NCI-H128 (cell line): ENCODE results near the gene GPR152.

Experiments
- DNase-seq: peaks from one replicate; lab custom pipeline; 2025; ENCODE audit not compliant: unreplicated experiment; lab: John Stamatoyannopoulos, UW

The GPR152 gene, protein sequence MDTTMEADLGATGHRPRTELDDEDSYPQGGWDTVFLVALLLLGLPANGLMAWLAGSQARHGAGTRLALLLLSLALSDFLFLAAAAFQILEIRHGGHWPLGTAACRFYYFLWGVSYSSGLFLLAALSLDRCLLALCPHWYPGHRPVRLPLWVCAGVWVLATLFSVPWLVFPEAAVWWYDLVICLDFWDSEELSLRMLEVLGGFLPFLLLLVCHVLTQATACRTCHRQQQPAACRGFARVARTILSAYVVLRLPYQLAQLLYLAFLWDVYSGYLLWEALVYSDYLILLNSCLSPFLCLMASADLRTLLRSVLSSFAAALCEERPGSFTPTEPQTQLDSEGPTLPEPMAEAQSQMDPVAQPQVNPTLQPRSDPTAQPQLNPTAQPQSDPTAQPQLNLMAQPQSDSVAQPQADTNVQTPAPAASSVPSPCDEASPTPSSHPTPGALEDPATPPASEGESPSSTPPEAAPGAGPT

DNA sequence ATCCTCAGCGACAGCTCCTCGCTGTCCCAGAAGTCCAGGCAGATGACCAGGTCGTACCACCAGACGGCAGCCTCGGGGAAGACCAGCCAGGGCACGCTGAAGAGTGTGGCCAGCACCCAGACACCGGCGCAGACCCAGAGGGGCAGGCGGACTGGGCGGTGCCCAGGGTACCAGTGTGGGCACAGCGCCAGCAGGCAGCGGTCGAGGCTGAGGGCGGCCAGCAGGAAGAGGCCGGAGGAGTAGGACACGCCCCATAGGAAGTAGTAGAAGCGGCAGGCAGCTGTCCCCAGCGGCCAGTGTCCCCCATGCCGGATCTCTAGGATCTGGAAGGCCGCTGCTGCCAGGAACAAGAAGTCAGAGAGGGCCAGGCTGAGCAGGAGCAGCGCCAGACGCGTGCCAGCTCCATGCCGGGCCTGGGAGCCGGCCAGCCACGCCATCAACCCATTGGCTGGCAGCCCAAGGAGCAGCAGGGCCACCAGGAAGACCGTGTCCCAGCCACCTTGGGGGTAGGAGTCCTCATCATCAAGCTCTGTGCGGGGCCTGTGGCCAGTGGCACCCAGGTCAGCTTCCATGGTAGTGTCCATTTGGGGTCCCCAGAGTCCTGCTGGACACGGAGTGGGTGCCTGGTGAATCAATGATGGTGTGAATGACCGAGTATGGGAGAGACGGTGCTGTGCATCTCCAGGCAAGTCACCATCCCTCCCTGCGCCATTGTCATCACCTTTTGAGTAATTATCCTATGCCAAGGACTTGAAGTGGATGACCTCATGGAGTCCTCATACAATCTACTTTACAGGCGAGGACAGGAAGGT lies at the start of gene GPR152:
Gene GPR152 (minus strand): TSS at position 589 of the 812 bp plus-strand sequence. CDS start 5 bp downstream, at position 584.
- DNase-seq, result no peak

DNA sequence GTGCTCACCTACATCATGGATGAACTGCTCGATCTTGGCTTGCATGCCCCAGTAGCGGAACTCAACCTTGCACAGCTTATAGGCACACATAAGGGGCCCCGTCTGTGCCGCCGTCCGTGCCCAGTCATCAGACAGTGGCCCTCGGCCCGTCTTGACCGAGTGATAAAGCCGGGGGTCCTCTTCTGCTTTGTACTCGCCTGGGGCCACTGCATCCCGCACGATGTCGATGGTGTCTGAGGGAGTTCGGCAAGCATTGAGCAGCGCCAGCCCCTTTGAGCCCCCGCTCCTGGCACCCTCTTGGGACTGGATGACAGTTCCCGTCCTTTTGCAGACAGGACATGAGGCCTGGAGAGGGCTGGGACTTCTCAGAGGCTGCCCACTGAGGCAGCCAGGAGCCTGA lies 49.3 kb upstream of the GPR152 start:
- DNase-seq, result no peak

DNA sequence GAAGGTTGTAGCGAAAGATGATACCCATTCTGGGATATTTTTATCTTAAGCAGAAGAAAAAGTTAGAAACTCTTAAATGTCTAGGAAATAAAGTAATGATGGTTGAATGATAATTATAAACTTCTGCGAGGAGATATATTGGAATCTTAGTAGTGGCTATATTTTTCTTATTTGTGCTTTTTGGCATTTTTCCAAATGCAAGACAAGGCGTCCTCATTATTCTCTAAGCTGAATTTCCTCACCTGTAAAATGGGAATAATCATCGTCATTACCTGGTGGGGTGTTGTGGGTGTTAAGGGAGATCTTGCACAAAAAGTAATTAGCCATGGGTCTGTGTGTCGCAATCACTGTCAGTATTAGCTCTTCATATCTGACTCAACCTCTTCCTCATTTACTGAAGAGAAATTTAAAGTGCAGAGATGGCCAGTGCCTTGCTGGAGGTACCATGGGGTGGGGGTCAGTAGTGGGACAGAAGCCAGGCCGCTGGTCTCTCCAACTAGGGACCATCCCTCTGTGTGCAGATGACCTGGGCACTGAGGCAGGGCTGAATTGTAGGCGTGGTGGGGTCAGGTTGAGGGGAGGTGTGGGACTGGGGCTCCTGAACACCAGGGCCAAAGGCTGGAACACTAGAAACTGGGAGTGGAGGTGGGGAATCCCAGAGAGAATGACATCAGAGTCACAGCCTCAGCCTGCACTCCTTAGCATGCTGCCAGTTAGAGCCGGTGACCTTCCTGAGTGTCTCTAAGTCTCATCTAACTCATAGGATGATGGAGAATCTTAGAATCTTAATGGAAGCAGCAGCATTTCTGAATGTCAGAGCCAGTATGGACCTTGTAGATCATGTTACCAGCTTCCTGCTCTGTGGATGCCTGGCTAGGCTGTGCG lies 48.5 kb upstream of the GPR152 start:
- no peak for DNase-seq

DNA sequence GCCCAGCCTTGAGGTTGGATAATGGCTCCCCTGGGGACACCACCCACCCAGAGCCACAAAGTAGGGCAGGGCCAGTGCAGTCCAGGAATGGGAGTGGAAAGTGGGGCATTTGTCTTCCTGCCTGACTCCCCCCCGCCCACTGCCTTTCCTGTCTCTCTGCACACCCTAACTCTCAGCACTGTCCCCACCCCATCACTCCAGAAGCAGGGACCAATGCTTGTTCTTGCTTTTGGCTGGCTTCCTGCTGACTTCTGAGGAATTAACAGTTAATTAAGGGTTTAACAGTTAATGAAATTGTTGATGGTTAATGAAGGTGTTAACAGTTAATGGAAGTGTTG lies 47.9 kb upstream of the GPR152 start:
- no peak for DNase-seq

DNA sequence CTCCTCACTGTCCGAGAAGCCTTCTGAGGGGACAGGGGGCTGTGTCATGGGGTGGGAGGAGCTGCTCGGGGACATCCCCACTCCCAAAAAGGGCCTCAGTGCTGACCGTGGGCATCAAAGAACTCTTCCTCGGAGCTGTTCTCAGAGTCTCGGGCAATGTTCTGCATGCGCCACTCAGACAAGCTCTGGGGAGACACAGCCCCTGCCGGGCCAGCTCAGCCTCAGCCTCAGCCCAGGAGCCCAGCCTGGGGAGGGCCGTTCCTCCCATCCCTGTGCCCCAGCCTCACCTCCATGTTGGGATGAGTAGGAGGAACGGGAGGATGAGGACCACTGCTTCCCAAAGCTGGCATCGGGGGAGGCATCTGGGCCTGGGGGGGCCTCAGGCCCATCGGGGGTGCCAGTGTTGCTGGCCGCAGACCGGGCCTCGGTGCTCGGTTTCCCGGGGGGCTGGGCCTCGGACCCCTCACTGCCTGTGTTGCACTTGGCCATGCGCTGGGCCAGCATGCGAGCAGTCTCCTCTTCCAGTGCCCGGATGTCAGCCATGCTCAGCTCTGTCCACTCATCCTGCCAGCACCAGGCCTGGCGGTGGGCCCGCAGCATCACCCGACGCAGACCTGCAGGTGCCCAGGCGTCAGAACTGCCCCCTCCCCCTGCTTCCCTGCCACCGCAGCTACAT lies 47.4 kb upstream of the GPR152 start:
- no peak for DNase-seq

DNA sequence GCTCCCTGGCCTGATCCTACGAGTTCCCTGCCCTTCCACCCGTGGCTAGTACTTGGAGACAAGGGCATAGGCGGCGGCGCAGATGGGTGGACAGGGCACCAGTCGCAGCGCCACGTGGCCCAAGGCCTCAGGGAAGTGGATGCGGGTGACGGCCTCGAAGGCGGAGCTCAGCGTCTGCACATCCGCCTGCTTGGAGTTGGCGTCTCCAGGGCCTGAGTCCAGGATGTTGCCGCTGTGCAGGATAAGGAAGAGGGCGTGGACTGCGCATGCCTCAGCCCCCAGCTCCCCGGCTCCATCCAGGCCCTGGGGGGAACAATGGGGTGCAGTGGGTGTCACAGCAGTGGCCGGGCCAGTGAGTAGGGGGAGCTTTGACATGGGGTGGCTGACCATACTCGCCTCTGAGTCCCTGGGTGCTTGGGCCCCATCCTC lies 46.0 kb upstream of the GPR152 start:
- no peak for DNase-seq

DNA sequence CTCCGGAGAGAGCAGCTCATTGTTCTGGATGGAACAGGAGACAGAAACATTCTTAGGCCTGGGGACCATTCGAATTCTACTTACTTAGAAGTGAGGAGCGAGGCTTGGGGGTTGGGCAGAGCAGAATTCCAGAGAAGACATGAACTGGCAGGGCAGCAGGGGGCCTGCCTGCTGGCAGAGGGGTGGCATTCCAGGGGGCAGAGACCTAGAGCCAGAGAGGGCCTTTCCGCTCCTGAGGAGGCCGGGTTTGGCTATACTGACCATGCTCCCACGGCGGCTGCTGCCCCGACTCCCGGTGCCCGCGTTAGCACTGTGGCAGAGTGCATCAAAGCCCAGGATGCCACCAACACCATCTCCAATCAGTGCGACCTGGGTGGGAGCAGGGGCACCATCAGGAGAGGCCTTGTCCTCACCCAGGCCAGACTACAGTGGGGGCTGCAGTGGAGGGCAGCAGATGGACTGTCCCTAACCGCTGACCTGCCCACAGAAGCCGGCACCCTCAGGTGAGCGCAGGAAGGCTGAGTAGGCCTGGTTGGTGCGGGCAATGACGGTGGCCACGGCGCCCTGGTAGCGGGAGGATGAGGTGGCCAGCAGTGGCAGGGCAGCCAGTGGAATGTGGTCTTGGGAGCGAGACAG lies 45.2 kb upstream of the GPR152 start:
- no peak for DNase-seq

DNA sequence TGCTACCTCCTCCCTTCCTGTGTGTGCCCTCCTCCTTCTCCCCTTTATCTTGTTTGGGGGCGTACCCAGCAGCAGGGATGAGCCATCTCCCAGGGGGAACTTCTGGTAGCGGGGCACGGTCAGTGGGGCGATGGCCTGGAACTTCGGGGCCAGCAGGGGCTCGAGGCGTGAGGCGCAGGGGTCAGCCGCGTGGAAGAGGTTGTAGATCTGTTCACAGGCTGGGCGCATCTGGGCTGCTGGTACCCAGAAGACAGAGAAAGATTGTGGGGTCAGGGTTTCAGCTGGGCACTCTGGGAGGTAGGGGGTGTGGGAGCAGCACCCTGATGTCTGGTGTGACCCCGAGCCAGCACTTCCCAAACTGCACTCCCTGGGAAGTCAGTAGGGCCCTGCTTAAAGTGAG lies 43.6 kb upstream of the GPR152 start:
- DNase-seq, result no peak

DNA sequence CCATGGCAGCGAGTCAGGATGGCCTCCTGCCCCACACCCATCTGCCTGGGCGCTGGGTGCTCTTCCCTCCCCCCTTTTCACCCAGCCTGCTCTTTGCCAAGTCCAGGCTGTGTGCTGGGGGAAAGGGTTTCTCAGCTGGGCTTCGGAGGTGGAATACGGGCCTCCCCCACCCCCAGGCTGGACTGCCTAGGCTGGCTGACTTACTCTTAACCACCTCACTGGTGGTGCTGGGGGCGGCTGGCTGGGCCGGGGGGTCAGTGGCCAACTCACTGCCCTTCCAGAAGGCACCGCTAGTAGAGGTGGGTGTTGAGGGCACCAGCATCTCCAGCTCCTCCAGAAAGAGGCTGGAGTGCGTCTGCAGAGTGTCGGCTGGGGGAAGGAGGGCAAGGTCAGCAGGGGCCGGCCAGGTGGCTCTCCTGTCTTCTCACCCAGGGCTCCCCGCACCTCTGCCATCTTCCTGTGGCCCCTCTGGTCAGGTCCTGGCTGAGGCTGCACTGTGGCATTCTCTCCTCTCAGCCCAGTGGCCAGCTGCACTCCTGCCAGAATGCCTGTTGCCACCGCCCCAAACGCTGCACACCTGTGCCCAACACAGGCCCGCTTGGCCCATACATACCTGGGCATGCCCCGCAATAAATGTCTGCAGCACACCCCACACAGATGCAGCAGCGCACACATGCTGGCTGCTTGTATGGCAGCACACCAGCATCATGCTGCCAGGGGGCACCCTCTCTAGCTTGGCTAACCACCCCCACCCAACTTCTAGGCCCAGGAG lies 42.9 kb upstream of the GPR152 start:
- DNase-seq, result no peak

DNA sequence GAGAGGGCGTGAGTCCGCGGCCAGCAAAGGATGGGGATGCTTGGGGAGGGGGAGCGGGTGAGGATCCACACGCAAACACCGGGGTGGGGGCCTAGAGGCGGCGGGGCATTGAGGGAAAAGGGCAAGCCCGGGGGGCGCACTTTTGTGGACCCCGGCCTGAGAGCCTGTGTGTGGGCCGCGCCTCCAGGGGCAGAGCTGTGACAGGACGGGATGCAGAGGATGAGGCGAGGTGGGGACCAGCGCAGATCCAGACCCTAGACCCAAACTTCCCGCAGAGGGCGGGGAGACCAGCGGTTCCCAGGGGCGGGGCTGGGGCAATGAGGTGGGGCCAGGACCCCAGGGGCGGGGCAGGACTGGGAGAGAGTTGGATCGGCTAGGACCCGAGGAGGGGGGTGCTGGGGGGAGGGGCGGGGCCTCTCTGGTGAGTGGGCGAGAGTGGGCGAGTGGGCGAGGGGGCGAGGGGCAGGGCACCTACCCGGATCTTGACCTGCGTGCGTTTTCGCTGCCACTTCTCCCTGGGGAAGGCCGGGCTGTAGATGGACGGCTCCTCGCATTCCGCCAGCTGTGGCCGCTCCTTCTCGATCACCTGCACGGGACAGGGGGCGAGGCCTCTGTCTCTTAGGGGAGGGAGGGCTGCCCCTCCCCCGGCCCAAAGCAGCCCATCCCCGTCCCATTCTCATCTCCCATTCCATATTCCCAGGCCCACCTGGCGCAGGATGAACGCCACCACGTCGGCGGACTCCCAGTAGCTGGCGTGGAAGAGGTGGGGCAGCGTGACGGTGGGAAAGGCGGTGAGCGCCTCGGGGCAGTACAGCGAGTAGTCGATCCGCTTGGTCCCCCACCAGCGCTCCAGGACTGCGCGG lies 42.1 kb upstream of the GPR152 start:
- DNase-seq, result no peak

DNA sequence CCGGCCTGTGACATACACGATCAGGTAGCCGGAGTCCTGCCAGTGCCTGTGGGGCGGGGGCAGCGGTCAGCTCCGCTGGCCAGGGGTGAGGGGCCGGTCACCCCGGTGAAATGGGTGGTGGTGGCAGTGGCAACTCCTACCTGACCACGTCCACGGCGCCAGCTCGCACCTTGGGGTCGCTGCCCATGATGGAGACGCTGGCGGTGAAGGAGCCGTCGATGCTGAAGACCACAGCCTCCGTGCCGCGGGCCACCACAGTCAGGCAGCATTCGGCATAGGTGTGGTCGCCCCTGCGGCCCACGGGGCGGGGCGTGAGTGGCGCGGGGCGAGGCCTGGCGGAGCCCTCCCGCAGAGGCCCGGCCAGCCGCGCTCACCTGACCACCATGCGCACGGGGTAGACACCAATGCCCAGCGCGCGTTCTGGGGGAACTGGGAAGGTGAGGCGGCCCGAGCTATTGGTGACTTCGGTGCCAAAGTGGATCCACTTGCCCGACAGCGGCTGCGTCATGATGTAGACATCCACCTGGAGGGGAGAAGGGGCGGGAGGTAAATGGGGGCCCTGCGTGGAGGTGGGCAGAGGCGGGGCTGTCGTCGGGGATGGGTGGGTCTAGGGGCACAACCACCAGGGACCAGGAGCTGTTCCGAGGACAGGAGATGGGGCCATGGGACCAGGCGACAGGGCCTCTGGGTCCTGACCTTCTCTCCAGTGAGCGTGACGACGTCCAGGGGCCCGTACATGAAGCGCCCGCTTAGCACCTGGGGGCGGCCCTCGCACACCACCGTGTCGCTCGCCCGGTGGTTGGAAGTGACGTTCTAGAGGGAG lies 41.2 kb upstream of the GPR152 start:
- DNase-seq, result no peak

DNA sequence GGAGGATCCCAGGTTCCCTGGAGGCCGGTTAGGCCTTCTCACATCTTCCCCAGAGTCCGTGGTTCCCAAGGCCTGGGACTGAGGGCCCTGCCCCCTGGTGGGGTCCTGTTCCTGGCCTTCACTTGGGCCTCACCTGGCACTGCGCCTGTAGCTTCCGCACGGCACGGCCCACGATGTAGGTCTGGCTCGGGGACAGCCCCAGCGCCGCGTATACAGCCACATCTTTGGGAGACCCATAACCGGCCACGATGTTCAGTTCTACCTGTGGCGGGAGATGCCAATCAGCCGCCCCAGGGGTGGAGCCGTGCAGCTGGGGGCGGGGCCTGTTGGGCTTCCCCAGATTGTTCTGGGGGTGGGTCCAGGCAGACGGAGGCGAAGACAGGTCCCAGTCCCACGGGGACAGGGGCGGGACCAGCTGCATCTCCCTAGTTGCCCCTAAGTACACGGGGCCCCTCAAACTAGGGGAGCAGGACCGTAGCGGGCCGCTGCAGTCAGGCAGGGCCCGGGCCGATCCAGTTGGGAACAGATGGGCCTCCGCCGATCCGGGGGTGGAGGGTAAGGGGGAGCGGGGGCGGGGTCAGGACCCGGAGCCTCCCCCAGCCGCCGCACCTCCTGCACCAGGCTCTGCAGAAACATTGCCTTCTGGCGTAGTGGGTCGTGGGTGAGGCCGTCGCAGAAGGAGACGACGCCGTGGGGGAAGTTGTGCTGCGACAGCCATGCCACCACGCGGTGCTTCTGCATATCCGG lies 40.4 kb upstream of the GPR152 start:
- DNase-seq, result no peak

DNA sequence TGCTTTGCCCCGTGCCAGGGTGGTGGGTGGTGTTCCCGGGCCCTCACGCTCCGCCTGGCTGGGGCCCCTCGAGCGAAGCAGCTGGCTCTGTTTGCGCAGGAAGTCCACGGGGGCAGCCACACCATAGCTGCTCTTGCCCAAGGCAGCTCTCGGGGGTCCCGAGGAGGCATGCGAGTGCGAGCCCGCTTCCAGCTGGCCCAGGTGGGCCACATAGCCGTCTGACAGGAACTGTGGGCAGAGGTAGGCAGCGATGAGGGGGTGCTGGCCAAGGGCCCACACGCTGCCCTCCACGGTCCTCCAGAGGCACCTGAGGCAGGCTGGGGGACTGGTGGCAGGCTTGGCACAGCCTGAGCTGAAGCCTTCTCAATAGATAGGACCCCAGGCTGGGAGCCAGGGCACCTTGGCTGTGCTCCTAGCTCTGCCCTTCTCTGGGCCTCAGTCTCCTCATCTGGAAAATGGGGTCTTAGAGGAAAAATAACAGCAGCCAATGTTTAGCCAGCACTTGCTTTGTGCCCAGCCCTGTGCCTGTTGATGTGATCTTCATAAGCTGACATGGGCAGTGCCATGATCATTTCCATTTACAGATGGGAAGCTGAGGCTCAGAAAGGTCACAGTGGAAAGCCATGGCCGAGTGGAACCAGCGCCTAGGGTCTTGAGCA lies 39.7 kb upstream of the GPR152 start:
- DNase-seq, result no peak

DNA sequence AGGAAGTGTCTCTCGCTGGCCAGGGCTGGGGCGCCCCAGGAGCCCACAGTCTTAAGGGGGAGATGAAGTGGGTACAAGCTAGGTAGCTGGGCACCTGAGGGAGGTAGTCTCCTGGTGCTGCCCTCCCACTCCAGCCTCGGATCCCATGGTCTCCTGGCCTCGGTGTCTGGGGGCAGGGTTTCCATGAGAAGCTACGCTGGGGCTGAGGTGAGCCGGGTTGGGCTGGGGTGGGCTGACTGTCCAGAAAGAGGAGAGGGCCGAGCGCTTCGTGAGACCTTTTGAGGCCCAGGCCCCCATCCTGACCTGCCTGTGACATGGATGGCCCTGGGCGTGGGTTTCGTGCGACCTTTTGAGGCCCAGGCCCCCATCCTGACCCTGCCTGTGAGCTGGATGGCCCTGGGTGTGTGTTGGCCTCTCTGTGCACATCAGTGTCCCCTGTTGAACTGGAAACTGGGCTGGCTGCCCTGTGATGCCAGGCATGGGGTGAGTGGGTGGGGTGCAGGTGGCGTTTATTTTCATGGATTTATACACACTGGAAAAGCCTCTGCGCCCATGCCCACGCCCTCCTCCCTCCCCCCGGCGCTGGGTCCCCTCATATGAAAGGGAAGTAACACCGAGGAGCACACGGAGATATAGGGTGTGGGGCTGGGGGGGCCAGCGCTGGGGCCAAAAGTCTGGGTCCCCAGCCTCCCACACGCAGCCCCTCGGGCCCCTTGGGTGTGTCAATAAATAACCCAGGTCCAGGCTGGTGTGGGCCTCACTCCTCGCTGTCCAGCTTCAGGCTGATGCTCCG lies 38.9 kb upstream of the GPR152 start:
- DNase-seq, result no peak

DNA sequence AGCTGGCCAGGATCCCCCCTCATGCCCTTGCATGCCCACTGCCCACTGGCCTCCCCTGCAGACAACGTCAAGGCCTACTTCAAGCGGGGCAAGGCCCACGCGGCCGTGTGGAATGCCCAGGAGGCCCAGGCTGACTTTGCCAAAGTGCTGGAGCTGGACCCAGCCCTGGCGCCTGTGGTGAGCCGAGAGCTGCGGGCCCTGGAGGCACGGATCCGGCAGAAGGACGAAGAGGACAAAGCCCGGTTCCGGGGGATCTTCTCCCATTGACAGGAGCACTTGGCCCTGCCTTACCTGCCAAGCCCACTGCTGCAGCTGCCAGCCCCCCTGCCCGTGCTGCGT lies 38.2 kb upstream of the GPR152 start:
- no peak for DNase-seq
